Ishikawa (cell line): ENCODE measurements around the gene ELAVL3.

Experiments
- CEBPB ChIP-seq: IDR thresholded peaks from 2 replicates; pipeline ENCODE4 v1.6.1; 2012
- CREB1 ChIP-seq: IDR thresholded peaks from 2 replicates; pipeline ENCODE4 v1.6.1; 2012; ENCODE audit warnings: low read depth
- EP300 ChIP-seq: IDR thresholded peaks from 2 replicates; pipeline ENCODE4 v1.6.1; 2012; ENCODE audit warnings: borderline replicate concordance
- RAD21 ChIP-seq: IDR thresholded peaks from 2 replicates; pipeline ENCODE4 v1.6.1; 2012; ENCODE audit warnings: low read depth
- TAF1 ChIP-seq: IDR thresholded peaks from 2 replicates; pipeline ENCODE4 v1.6.1; 2012; ENCODE audit warnings: low read depth, mild to moderate bottlenecking
- TCF12 ChIP-seq: IDR thresholded peaks from 2 replicates; pipeline ENCODE4 v1.6.1; 2012; ENCODE audit warnings: low read depth
- TEAD4 ChIP-seq: IDR thresholded peaks from 2 replicates; pipeline ENCODE4 v1.6.1; 2012
- YY1 ChIP-seq: IDR thresholded peaks from 2 replicates; pipeline ENCODE4 v1.6.1; 2012; ENCODE audit warnings: low read depth

- TF ChIP-seq CEBPB, result no peak
- no peak for TF ChIP-seq YY1
- TF ChIP-seq CREB1, result no peak
- TF ChIP-seq TAF1, result no peak
- TF ChIP-seq TCF12, result no peak
- no peak for TF ChIP-seq RAD21
- no peak for TF ChIP-seq TEAD4
- no peak for TF ChIP-seq EP300
Observed at GRCh38 chr19:11483366-11484111, 2.7 kb upstream of the ELAVL3 start.
